HepG2 (cell line): ENCODE measurements around the gene CKLF. TPM values are rescaled to one million over a fixed set of nuclear protein-coding genes. Genes with fewer than 3 reads are reported as not detected.

Source experiments
- ATF2 ChIP-seq: sonication (generic); formaldehyde crosslinking; IDR thresholded peaks from 2 replicates; pipeline ENCODE4 v1.4.0; 2020; ENCODE audit warnings: missing genetic modification reagents
- CHCHD3 ChIP-seq: sonication (generic); formaldehyde crosslinking; IDR thresholded peaks from 2 replicates; pipeline ENCODE4 v1.8.0; 2022; ENCODE audit warnings: mild to moderate bottlenecking, missing genetic modification reagents, moderate library complexity
- IKZF4 ChIP-seq: sonication (generic); formaldehyde crosslinking; IDR thresholded peaks from 2 replicates; pipeline ENCODE4 v1.5.1; 2020; ENCODE audit warnings: borderline replicate concordance, mild to moderate bottlenecking, low read depth, missing genetic modification reagents; ENCODE audit errors: not compliant biosample characterization
- ZGPAT ChIP-seq: IDR thresholded peaks from 2 replicates; pipeline ENCODE4 v1.6.1; 2016; ENCODE audit warnings: mild to moderate bottlenecking
- ZNF407 ChIP-seq: sonication (generic); formaldehyde crosslinking; IDR thresholded peaks from one replicate; pipeline ENCODE4 v1.5.1; 2020; ENCODE audit warnings: mild to moderate bottlenecking, missing genetic modification reagents; ENCODE audit errors: not compliant biosample characterization
- polyA plus RNA-seq, 8 experiments: library from polyadenylated mRNA; depleted of rRNA in 3 of 8; stranded (reverse) in 7 of 8; unstranded in 1 of 8; fragments of >200 nt; fragmentation: Illumina TruSeq in 4 of 8; extraction: Trizol in 4 of 8; gene quantifications; 2 replicates each; pipeline versions ENCODE4 v1.2.1 to v1.2.3, GENCODE V29; 2011 to 2016; ENCODE audit warnings: low read depth in 4 of 8, missing spikeins in 1 of 8, mixed read lengths in 1 of 8; ENCODE audit not compliant: insufficient read depth in 1 of 8
- total RNA-seq, 5 experiments: library from RNA; depleted of rRNA; stranded (reverse); fragments of >200 nt; fragmentation: Illumina TruSeq; extraction: Trizol; gene quantifications; 2 replicates each; pipeline ENCODE4 v1.2.3, GENCODE V29; 2016; ENCODE audit warnings: low read depth in 1 of 5

CKLF gene
- total and polyA plus RNA-seq, 2 of the 13 experiments (the other 11 are each of a cell fraction or from before 2014, with no cell fraction given), result 120 to 167 TPM

GRCh38 chr16:66588981-66589713 lies 36.8 kb downstream of the CKLF start (continued):
- TF ChIP-seq ZNF407 (CRISPR knock-in tag) (no peak), CHCHD3 (no peak), IKZF4 (CRISPR knock-in tag) (no peak), ATF2 (no peak), ZGPAT (CRISPR knock-in tag) (no peak)
